ENCODE results near the gene KCNJ6. TPM values are rescaled to one million over a fixed set of nuclear protein-coding genes. Genes with fewer than 3 reads are reported as not detected.

Gene KCNJ6
- total RNA-seq, 1 experiment from 2014 or later: not detected

GRCh38 chr21:37574316-37574715, 341.9 kb downstream of the KCNJ6 start:
- DNase-seq: no peak
- no peaks in the 10 kb centered on the region for H3K27me3 Mint-ChIP-seq (ENCODE audit: insufficient read depth, unreplicated experiment)
- no peak overlapping the region for H3K4me3 ChIP-seq (ENCODE audit: low read depth, low read length)
- no peak overlapping the region for H3K27ac Mint-ChIP-seq (ENCODE audit: unreplicated experiment)
- no peaks in the 10 kb centered on the region for H3K9me3 Mint-ChIP-seq (ENCODE audit: unreplicated experiment)
- H3K4me3 Mint-ChIP-seq (ENCODE audit: unreplicated experiment): no peak overlapping the region
- BruUV-seq (replicated peaks): no TSS peak
- no peaks in the 10 kb centered on the region for H3K36me3 ChIP-seq (ENCODE audit: control insufficient read depth, insufficient read depth, low read length)
- CTCF ChIA-PET: no interaction called here
- H3K4me1 ChIP-seq: no peaks in the 10 kb centered on the region
- POLR2A ChIA-PET: no interaction called here
- intact Hi-C loops (cut with micrococcal nuclease; ENCODE audit: unreplicated experiment): no loop called here
- no peaks in the 10 kb centered on the region for H3K36me3 Mint-ChIP-seq (ENCODE audit: insufficient read depth, unreplicated experiment)
- no peaks in the 10 kb centered on the region for H3K27me3 ChIP-seq (replicated peaks; ENCODE audit: control insufficient read depth, insufficient read depth, low read length)
- no peaks in the 10 kb centered on the region for H3K4me1 Mint-ChIP-seq (ENCODE audit: low read depth, unreplicated experiment)
- no peak for TF ChIP-seq CTCF (IDR thresholded peaks at IDR 0.05; ENCODE audit: insufficient read depth in 1 of 2, low read depth in 1 of 2, low read length in 1 of 2, severe bottlenecking in 1 of 2, unreplicated experiment in 1 of 2)
- peaks cover 10% of the 10 kb centered on the region for H3K9me3 ChIP-seq

GRCh38 chr21:37571442-37571841, 344.8 kb downstream of the KCNJ6 start:
- BruUV-seq (replicated peaks): no TSS peak
- POLR2A ChIA-PET: no interaction called here
- Mint-ChIP-seq H3K27ac (ENCODE audit: unreplicated experiment) (no peak overlapping the region), H3K27me3 (ENCODE audit: insufficient read depth, unreplicated experiment) (no peaks in the 10 kb centered on the region), H3K9me3 (ENCODE audit: unreplicated experiment) (no peaks in the 10 kb centered on the region), H3K4me3 (ENCODE audit: unreplicated experiment) (no peak overlapping the region), H3K36me3 (ENCODE audit: insufficient read depth, unreplicated experiment) (no peaks in the 10 kb centered on the region), H3K4me1 (ENCODE audit: low read depth, unreplicated experiment) (no peaks in the 10 kb centered on the region)
- Histone ChIP-seq H3K9me3 (no peaks in the 10 kb centered on the region), H3K4me3 (ENCODE audit: low read depth, low read length) (no peak overlapping the region), H3K4me1 (no peaks in the 10 kb centered on the region; the same call in 1 of the 2 replicates), H3K36me3 (ENCODE audit: control insufficient read depth, insufficient read depth, low read length) (no peaks in the 10 kb centered on the region), H3K27me3 (replicated peaks; ENCODE audit: control insufficient read depth, insufficient read depth, low read length) (no peaks in the 10 kb centered on the region)
- no peak for TF ChIP-seq CTCF (IDR thresholded peaks at IDR 0.05; ENCODE audit: insufficient read depth in 1 of 2, low read depth in 1 of 2, low read length in 1 of 2, severe bottlenecking in 1 of 2, unreplicated experiment in 1 of 2)
- CTCF ChIA-PET: no interaction called here
- no peak for DNase-seq
- intact Hi-C loops (cut with micrococcal nuclease; ENCODE audit: unreplicated experiment): no loop called here

GRCh38 chr21:37568916-37569315, 347.3 kb downstream of the KCNJ6 start:
- H3K36me3 ChIP-seq (ENCODE audit: control insufficient read depth, insufficient read depth, low read length): no peaks in the 10 kb centered on the region
- no peak overlapping the region for H3K4me3 ChIP-seq (ENCODE audit: low read depth, low read length)
- POLR2A ChIA-PET: interaction anchor here (0.5 kb wide), 1 partner anchor 42 kb away, joined by 3 read pairs; no protein-coding TSS in a partner anchor
- BruUV-seq (replicated peaks): no TSS peak
- no peak for TF ChIP-seq CTCF (IDR thresholded peaks at IDR 0.05; ENCODE audit: insufficient read depth in 1 of 2, low read depth in 1 of 2, low read length in 1 of 2, severe bottlenecking in 1 of 2, unreplicated experiment in 1 of 2)
- intact Hi-C loops (cut with micrococcal nuclease; ENCODE audit: unreplicated experiment): loop anchor here (10.0 kb wide), 2 partner anchors 314 to 344 kb away; no protein-coding TSS in a partner anchor
- Mint-ChIP-seq H3K27ac (ENCODE audit: unreplicated experiment) (no peak overlapping the region), H3K4me3 (ENCODE audit: unreplicated experiment) (no peak overlapping the region), H3K4me1 (ENCODE audit: low read depth, unreplicated experiment) (peaks cover 16% of the 10 kb centered on the region), H3K27me3 (ENCODE audit: insufficient read depth, unreplicated experiment) (no peaks in the 10 kb centered on the region), H3K9me3 (ENCODE audit: unreplicated experiment) (no peaks in the 10 kb centered on the region), H3K36me3 (ENCODE audit: insufficient read depth, unreplicated experiment) (peaks cover 15% of the 10 kb centered on the region)
- H3K9me3 ChIP-seq: no peaks in the 10 kb centered on the region
- H3K27me3 ChIP-seq (replicated peaks; ENCODE audit: control insufficient read depth, insufficient read depth, low read length): no peaks in the 10 kb centered on the region
- CTCF ChIA-PET: no interaction called here
- H3K4me1 ChIP-seq: peaks cover 6% of the 10 kb centered on the region
- no peak for DNase-seq

All from Caco-2 (cell line).